PFSK-1 (cell line): Measurements from ENCODE around the gene BFSP1.

Source experiments
- FOXP2 ChIP-seq: optimal IDR thresholded peaks from 2 replicates; pipeline ENCODE3; 2011; ENCODE audit warnings: borderline replicate concordance, control low read depth, inconsistent platforms; ENCODE audit not compliant: insufficient read depth; ENCODE audit errors: extremely low read length, extremely low read depth
- POLR2AphosphoS5 ChIP-seq: IDR thresholded peaks from 2 replicates; pipeline ENCODE4 v1.6.1; 2012; ENCODE audit warnings: low read depth, mild to moderate bottlenecking, control low read depth, low read length, moderate library complexity
- SIN3A ChIP-seq: IDR thresholded peaks from 2 replicates; pipeline ENCODE4 v1.6.1; 2012; ENCODE audit warnings: mild to moderate bottlenecking, low read length, moderate library complexity, borderline replicate concordance; ENCODE audit not compliant: insufficient read depth
- TAF1 ChIP-seq: IDR thresholded peaks from 2 replicates; pipeline ENCODE4 v1.6.1; 2012; ENCODE audit warnings: low read length, control low read depth, borderline replicate concordance; ENCODE audit not compliant: insufficient read depth
- TF ChIP-seq, protein P1 (sequence below), 2 experiments: IDR thresholded peaks; 2 replicates each; pipeline versions ENCODE4 v1.6.1 to v1.8.0; 2011 to 2012; ENCODE audit warnings: low read depth in 2 of 2, low read length in 2 of 2, control low read depth in 1 of 2, inconsistent platforms in 1 of 2, mild to moderate bottlenecking in 1 of 2, moderate library complexity in 1 of 2; ENCODE audit not compliant: insufficient read depth in 1 of 2

BFSP1 gene

GRCh38 chr20:17529586-17529985 lies 1.6 kb downstream of the BFSP1 start:
- no peak for TF ChIP-seq SIN3A
- no peak for TF ChIP-seq POLR2AphosphoS5
- no peak for TF ChIP-seq TAF1
- TF ChIP-seq, protein P1, sequence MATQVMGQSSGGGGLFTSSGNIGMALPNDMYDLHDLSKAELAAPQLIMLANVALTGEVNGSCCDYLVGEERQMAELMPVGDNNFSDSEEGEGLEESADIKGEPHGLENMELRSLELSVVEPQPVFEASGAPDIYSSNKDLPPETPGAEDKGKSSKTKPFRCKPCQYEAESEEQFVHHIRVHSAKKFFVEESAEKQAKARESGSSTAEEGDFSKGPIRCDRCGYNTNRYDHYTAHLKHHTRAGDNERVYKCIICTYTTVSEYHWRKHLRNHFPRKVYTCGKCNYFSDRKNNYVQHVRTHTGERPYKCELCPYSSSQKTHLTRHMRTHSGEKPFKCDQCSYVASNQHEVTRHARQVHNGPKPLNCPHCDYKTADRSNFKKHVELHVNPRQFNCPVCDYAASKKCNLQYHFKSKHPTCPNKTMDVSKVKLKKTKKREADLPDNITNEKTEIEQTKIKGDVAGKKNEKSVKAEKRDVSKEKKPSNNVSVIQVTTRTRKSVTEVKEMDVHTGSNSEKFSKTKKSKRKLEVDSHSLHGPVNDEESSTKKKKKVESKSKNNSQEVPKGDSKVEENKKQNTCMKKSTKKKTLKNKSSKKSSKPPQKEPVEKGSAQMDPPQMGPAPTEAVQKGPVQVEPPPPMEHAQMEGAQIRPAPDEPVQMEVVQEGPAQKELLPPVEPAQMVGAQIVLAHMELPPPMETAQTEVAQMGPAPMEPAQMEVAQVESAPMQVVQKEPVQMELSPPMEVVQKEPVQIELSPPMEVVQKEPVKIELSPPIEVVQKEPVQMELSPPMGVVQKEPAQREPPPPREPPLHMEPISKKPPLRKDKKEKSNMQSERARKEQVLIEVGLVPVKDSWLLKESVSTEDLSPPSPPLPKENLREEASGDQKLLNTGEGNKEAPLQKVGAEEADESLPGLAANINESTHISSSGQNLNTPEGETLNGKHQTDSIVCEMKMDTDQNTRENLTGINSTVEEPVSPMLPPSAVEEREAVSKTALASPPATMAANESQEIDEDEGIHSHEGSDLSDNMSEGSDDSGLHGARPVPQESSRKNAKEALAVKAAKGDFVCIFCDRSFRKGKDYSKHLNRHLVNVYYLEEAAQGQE (IDR thresholded peaks at IDR 0.05; ENCODE audit: insufficient read depth in 1 of 2, low read depth in 2 of 2, low read length in 2 of 2) = no peak
- no peak for TF ChIP-seq FOXP2

DNA sequence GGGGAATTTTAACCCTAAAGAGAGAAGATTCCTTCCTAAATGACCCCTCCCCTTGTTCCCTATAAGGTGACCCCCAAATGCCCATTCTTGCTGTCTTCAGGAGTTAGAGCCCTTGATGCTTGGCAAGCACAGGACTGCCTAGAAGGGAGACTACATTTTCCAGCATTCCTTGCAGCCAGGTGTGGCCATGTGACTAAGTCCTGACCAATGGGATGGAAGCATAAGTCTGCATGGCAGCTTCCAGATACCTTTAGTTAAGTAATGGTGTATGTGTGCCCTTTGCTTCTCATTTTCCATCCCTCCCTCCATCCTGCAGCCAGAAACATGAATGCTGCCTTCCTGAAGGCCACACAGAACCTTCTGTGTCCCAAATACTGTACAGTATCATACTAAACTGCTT lies 5.5 kb downstream of the BFSP1 start:
- no peak for TF ChIP-seq FOXP2
- TF ChIP-seq SIN3A = no peak
- no peak for TF ChIP-seq TAF1
- no peak for TF ChIP-seq POLR2AphosphoS5
- TF ChIP-seq, protein P1 (IDR thresholded peaks at IDR 0.05; ENCODE audit: insufficient read depth in 1 of 2, low read depth in 2 of 2, low read length in 2 of 2) = no peak

DNA sequence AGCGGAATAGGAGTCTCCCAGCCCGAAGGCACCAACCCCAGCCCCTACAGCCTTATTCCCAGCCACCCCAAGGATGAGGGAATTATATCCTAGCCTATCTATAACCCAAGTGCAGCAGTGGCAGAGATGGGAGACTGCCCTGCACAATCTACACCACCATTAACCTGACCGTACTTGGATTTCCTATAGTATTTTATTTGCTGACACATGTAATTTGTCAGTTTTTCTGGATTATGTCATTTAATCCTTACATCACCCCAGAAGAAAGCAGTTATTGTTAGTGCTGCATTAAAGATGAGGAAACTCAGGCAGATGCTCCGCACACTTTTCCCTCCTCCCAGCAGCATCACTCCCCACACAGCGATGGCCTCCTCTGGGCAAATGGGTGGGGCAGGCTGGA lies 6.0 kb downstream of the BFSP1 start:
- TF ChIP-seq FOXP2 = no peak
- no peak for TF ChIP-seq TAF1
- TF ChIP-seq, protein P1 (IDR thresholded peaks at IDR 0.05; ENCODE audit: insufficient read depth in 1 of 2, low read depth in 2 of 2, low read length in 2 of 2) = no peak
- TF ChIP-seq SIN3A = no peak
- no peak for TF ChIP-seq POLR2AphosphoS5

DNA sequence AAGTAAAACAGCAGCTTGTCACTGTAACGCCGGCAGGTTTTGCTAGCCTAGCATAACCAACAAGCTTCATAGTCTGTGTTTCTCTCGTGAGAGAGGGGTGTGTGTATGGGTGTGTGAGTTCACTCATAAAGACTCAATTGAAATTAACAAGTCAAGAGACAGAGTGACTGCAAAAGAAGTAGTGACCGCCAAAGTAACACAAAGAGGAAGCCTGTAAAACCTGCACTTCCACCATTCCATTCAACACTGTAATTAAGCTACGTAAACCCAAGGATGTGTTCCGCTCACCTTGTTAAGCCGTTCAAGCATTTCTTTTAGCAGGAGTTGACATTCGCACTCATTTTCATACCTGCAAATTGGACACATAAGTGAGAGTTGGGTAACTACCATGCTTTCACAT lies 6.6 kb downstream of the BFSP1 start:
- TF ChIP-seq TAF1 (no peak), POLR2AphosphoS5 (no peak), FOXP2 (no peak), SIN3A (no peak)
- TF ChIP-seq, protein P1 (IDR thresholded peaks at IDR 0.05; ENCODE audit: insufficient read depth in 1 of 2, low read depth in 2 of 2, low read length in 2 of 2) = no peak

GRCh38 chr20:17523326-17523725 lies 7.9 kb downstream of the BFSP1 start:
- TF ChIP-seq POLR2AphosphoS5 = no peak
- TF ChIP-seq, protein P1 (IDR thresholded peaks at IDR 0.05; ENCODE audit: insufficient read depth in 1 of 2, low read depth in 2 of 2, low read length in 2 of 2) = no peak
- TF ChIP-seq SIN3A = no peak
- TF ChIP-seq TAF1 = no peak
- no peak for TF ChIP-seq FOXP2
